RWPE2 (cell line): Measurements from ENCODE around the gene CNMD.
"Not testable (repeated sequence)": the region's sequence is repeated elsewhere in the genome, so short reads cannot be mapped to it uniquely, and the experiment has no call there.

Source experiments
- ATAC-seq: fragments of 200-7000 bp; cut with Tn5 transposase; 3 replicates; pipeline ENCODE4 v1.9.1; 2021; ENCODE audit warnings: low read depth
- DNase-seq: peaks from one replicate; pipeline ENCODE4 v3.0.0-alpha.2; 2020; ENCODE audit warnings: low spot score
- H3K27ac ChIP-seq: fragments of 450-650 bp; 2 replicates; pipeline ENCODE4 v1.5.1; 2017; ENCODE audit warnings: mild to moderate bottlenecking; ENCODE audit not compliant: poor library complexity, severe bottlenecking
- H3K27me3 ChIP-seq: fragments of 250-450 bp; sonication (Bioruptor Pico); 2 replicates; pipeline ENCODE4 v1.5.1; 2021; ENCODE audit warnings: mild to moderate bottlenecking, moderate library complexity; ENCODE audit not compliant: insufficient read depth, poor library complexity, severe bottlenecking
- H3K36me3 ChIP-seq: fragments of 250-450 bp; sonication (Bioruptor Pico); 2 replicates; pipeline ENCODE4 v1.5.1; 2020; ENCODE audit warnings: low read depth, mild to moderate bottlenecking, moderate library complexity
- H3K4me1 ChIP-seq: fragments of 250-450 bp; sonication (Bioruptor Pico); 2 replicates; pipeline ENCODE4 v1.5.1; 2021; ENCODE audit warnings: mild to moderate bottlenecking, moderate library complexity; ENCODE audit not compliant: insufficient read depth, poor library complexity, severe bottlenecking
- H3K4me3 ChIP-seq: fragments of 250-450 bp; sonication (Bioruptor Pico); 2 replicates; pipeline ENCODE4 v1.5.1; 2021; ENCODE audit warnings: mild to moderate bottlenecking, moderate library complexity; ENCODE audit not compliant: severe bottlenecking
- H3K9me3 ChIP-seq: fragments of 250-450 bp; sonication (Bioruptor Pico); 2 replicates; pipeline ENCODE4 v1.5.1; 2021; ENCODE audit warnings: mild to moderate bottlenecking, moderate library complexity; ENCODE audit not compliant: severe bottlenecking
- CTCF ChIP-seq: fragments of 450-650 bp; IDR thresholded peaks from one replicate; pipeline ENCODE4 v1.5.1; 2017; ENCODE audit warnings: mild to moderate bottlenecking, moderate library complexity; ENCODE audit not compliant: poor library complexity, severe bottlenecking

The CNMD gene

GRCh38 chr13:52712385-52712784 is 27.2 kb downstream of the CNMD start:
- H3K27me3 ChIP-seq: no peaks in the 10 kb centered on the region
- no peak overlapping the region for H3K27ac ChIP-seq
- no peaks in the 10 kb centered on the region for H3K36me3 ChIP-seq
- H3K4me1 ChIP-seq: no peaks in the 10 kb centered on the region
- no peak overlapping the region for H3K4me3 ChIP-seq
- no peak for DNase-seq
- TF ChIP-seq CTCF: no peak
- no peaks in the 10 kb centered on the region for H3K9me3 ChIP-seq
- no peak for ATAC-seq

GRCh38 chr13:52711286-52711685 is 28.3 kb downstream of the CNMD start:
- Histone ChIP-seq H3K4me1 (no peaks in the 10 kb centered on the region), H3K4me3 (no peak overlapping the region), H3K36me3 (no peaks in the 10 kb centered on the region), H3K27me3 (no peaks in the 10 kb centered on the region), H3K27ac (no peak overlapping the region), H3K9me3 (no peaks in the 10 kb centered on the region)
- ATAC-seq (no peak), DNase-seq (no peak)
- no peak for TF ChIP-seq CTCF

GRCh38 chr13:52708266-52708665 is 31.4 kb downstream of the CNMD start:
- not testable (repeated sequence) for H3K27ac ChIP-seq, H3K9me3 ChIP-seq, H3K27me3 ChIP-seq, H3K36me3 ChIP-seq, ATAC-seq, H3K4me1 ChIP-seq, H3K4me3 ChIP-seq, DNase-seq

GRCh38 chr13:52707375-52707774 is 32.2 kb downstream of the CNMD start:
- no peak overlapping the region for H3K4me3 ChIP-seq
- no peaks in the 10 kb centered on the region for H3K4me1 ChIP-seq
- DNase-seq (no peak), ATAC-seq (no peak)
- no peak overlapping the region for H3K27ac ChIP-seq
- no peaks in the 10 kb centered on the region for H3K27me3 ChIP-seq
- H3K36me3 ChIP-seq: no peaks in the 10 kb centered on the region
- no peaks in the 10 kb centered on the region for H3K9me3 ChIP-seq
- TF ChIP-seq CTCF: peak; percentile 7

GRCh38 chr13:52706081-52706480 is 33.5 kb downstream of the CNMD start:
- no peaks in the 10 kb centered on the region for H3K9me3 ChIP-seq
- no peak for TF ChIP-seq CTCF
- H3K27me3 ChIP-seq: no peaks in the 10 kb centered on the region
- no peak for DNase-seq
- no peak overlapping the region for H3K4me3 ChIP-seq
- ATAC-seq: no peak
- no peaks in the 10 kb centered on the region for H3K4me1 ChIP-seq
- H3K36me3 ChIP-seq: no peaks in the 10 kb centered on the region
- no peak overlapping the region for H3K27ac ChIP-seq
